HepG2 (cell line): Measurements from ENCODE around the gene SETD2. TPM values are rescaled to one million over a fixed set of nuclear protein-coding genes. Genes with fewer than 3 reads are reported as not detected.

ENCODE experiments used
- ATAC-seq: fragments of 200-7000 bp; cut with Tn5 transposase; 3 replicates; pipeline ENCODE4 v1.9.1; 2020; ENCODE audit warnings: mild to moderate bottlenecking, moderate library complexity
- BruUV-seq: library from RNA; stranded (reverse); fragments of 400-500 nt; replicated peaks from 2 replicates; lab custom pipeline; 2021; lab: Mats Ljungman, UMichigan
- CTCF ChIA-PET: fragments of 300-600 bp; formaldehyde crosslinking; extraction: SDS; loops from one replicate; lab custom pipeline; 2021; ENCODE audit warnings: low total read pairs, inconsistent platforms, low intra/inter-chr PET ratio; lab: Yijun Ruan, JAX
- POLR2A ChIA-PET: fragments of 350-600 bp; sonication (Branson Sonifier 250); formaldehyde crosslinking; loops from one replicate; lab custom pipeline; 2020; ENCODE audit warnings: antibody characterized with exemption, inconsistent platforms; lab: Yijun Ruan, JAX
- DNase-seq: peaks from one replicate; pipeline ENCODE4 v3.0.0-alpha.2; 2015; ENCODE audit warnings: low spot score
- FAIRE-seq: peaks from 3 replicates; lab custom pipeline; 2011; peaks lifted over from hg19 to GRCh38; lab: Jason Lieb, UNC
- H2AFZ ChIP-seq: one replicate; pipeline ENCODE4 v1.6.1; 2011; ENCODE audit warnings: low read length, inconsistent platforms
- H3K27ac ChIP-seq: fragments of 300-600 bp; 3 replicates; pipeline ENCODE4 v1.8.0; 2011; ENCODE audit warnings: mixed run types, mild to moderate bottlenecking, mixed read lengths, low read length, inconsistent platforms; ENCODE audit not compliant: insufficient read depth; ENCODE audit errors: extremely low read length
- H3K27me3 ChIP-seq, 2 experiments: fragments of 200-600 bp in 1 of 2; 2 replicates in 1 of 2; 3 replicates in 1 of 2; pipeline versions ENCODE4 v1.6.0 to v1.8.0; 2011; ENCODE audit warnings: low read length in 2 of 2, mild to moderate bottlenecking in 2 of 2, moderate library complexity in 2 of 2, inconsistent platforms in 1 of 2; ENCODE audit not compliant: insufficient read depth in 2 of 2, control insufficient read depth in 1 of 2
- H3K36me3 ChIP-seq, 2 experiments: fragments of 200-600 bp in 1 of 2; replicated peaks in 1 of 2; 2 replicates in 1 of 2; 3 replicates in 1 of 2; pipeline versions ENCODE4 v1.5.1 to v1.8.0; 2011; ENCODE audit warnings: low read length in 2 of 2, inconsistent platforms in 1 of 2; ENCODE audit not compliant: insufficient read depth in 2 of 2, control insufficient read depth in 1 of 2
- H3K4me1 ChIP-seq: 2 replicates; pipeline ENCODE4 v1.5.1; 2012; ENCODE audit warnings: low read length, inconsistent platforms; ENCODE audit not compliant: insufficient read depth
- H3K4me2 ChIP-seq: 2 replicates; pipeline ENCODE4 v1.6.0; 2011; ENCODE audit warnings: low read depth, low read length, inconsistent platforms
- H3K4me3 ChIP-seq, 3 experiments: fragments of 200-600 bp in 1 of 3; sonication (generic), shearing (Covaris generic) in 1 of 3; replicated peaks in 1 of 3; 2 replicates each; pipeline ENCODE4 v1.5.1; 2011 to 2016; ENCODE audit warnings: low read length in 3 of 3, inconsistent platforms in 2 of 3, low read depth in 2 of 3, mild to moderate bottlenecking in 2 of 3, control low read depth in 1 of 3, mixed read lengths in 1 of 3; ENCODE audit not compliant: insufficient read depth in 1 of 3
- H3K79me2 ChIP-seq: one replicate; pipeline ENCODE4 v1.6.1; 2011; ENCODE audit warnings: low read length, inconsistent platforms; ENCODE audit not compliant: insufficient read depth
- H3K9ac ChIP-seq: 2 replicates; pipeline ENCODE4 v1.6.0; 2011; ENCODE audit warnings: mild to moderate bottlenecking, low read depth, low read length, inconsistent platforms; ENCODE audit not compliant: insufficient read depth
- H3K9me3 ChIP-seq: 2 replicates; pipeline ENCODE4 v1.5.1; 2012; ENCODE audit warnings: mild to moderate bottlenecking, low read length
- H4K20me1 ChIP-seq: 2 replicates; pipeline ENCODE4 v1.6.0; 2011; ENCODE audit warnings: inconsistent platforms, mild to moderate bottlenecking, low read length, moderate library complexity; ENCODE audit not compliant: insufficient read depth
- FOSL2 ChIP-seq: sonication (generic); formaldehyde crosslinking; IDR thresholded peaks from 2 replicates; pipeline ENCODE4 v1.4.0; 2020; ENCODE audit warnings: missing genetic modification reagents
- HMGA1 ChIP-seq: sonication (generic); formaldehyde crosslinking; conservative IDR thresholded peaks from 2 replicates; pipeline ENCODE4 v1.4.0; 2020; ENCODE audit warnings: missing genetic modification reagents
- JUNB ChIP-seq: sonication (generic); formaldehyde crosslinking; IDR thresholded peaks from 2 replicates; pipeline ENCODE4 v1.8.0; 2022; ENCODE audit warnings: missing genetic modification reagents, mild to moderate bottlenecking, borderline replicate concordance
- KDM5B ChIP-seq: sonication (generic); formaldehyde crosslinking; IDR thresholded peaks from 2 replicates; pipeline ENCODE4 v1.4.0; 2020; ENCODE audit warnings: missing genetic modification reagents, mild to moderate bottlenecking, borderline replicate concordance
- ZFP90 ChIP-seq: sonication (generic); formaldehyde crosslinking; IDR thresholded peaks from 2 replicates; pipeline ENCODE4 v1.8.0; 2022; ENCODE audit warnings: missing genetic modification reagents, mild to moderate bottlenecking, inconsistent platforms, borderline replicate concordance
- ZNF510 ChIP-seq: sonication (generic); formaldehyde crosslinking; IDR thresholded peaks from 2 replicates; pipeline ENCODE4 v1.4.0; 2020; ENCODE audit warnings: low read depth, mild to moderate bottlenecking, missing genetic modification reagents
- ZNF652 ChIP-seq: IDR thresholded peaks from 2 replicates; pipeline ENCODE4 v1.6.1; 2016; ENCODE audit warnings: low read depth, borderline replicate concordance
- ZNF792 ChIP-seq: IDR thresholded peaks from 2 replicates; pipeline ENCODE4 v1.6.1; 2016
- WGBS: methylation state at CpG from one replicate; pipeline ENCODE4 v1.1.6; 2017; ENCODE audit warnings: low lambda C conversion rate; 5-methylcytosine and 5-hydroxymethylcytosine counted together
- in situ Hi-C: cut with HindIII; loops from 2 replicates; pipeline ENCODE4 v1.10.0; 2017; ENCODE audit warnings: low pct_unique_long_range_greater_than_20kb; ENCODE audit not compliant: extremely low pct_ligation_motif_present
- intact Hi-C: fragments of 100-400 bp; cut with micrococcal nuclease; formaldehyde crosslinking; loops from one replicate; pipeline ENCODE4 v1.10.0; 2022; ENCODE audit not compliant: unreplicated experiment
- polyA plus RNA-seq, 8 experiments: library from polyadenylated mRNA; depleted of rRNA in 3 of 8; stranded (reverse) in 7 of 8; unstranded in 1 of 8; fragments of >200 nt; fragmentation: Illumina TruSeq in 4 of 8; extraction: Trizol in 4 of 8; gene quantifications; 2 replicates each; pipeline versions ENCODE4 v1.2.1 to v1.2.3, GENCODE V29; 2011 to 2016; ENCODE audit warnings: low read depth in 4 of 8, missing spikeins in 1 of 8, mixed read lengths in 1 of 8; ENCODE audit not compliant: insufficient read depth in 1 of 8
- total RNA-seq, 5 experiments: library from RNA; depleted of rRNA; stranded (reverse); fragments of >200 nt; fragmentation: Illumina TruSeq; extraction: Trizol; gene quantifications; 2 replicates each; pipeline ENCODE4 v1.2.3, GENCODE V29; 2016; ENCODE audit warnings: low read depth in 1 of 5
- TF ChIP-seq, protein P1 (sequence below): sonication (generic); formaldehyde crosslinking; IDR thresholded peaks from 2 replicates; pipeline ENCODE4 v1.4.0; 2020; ENCODE audit warnings: mild to moderate bottlenecking, missing genetic modification reagents

SETD2 gene
- total and polyA plus RNA-seq, 2 of the 13 experiments (the other 11 are each of a cell fraction or from before 2014, with no cell fraction given), result 14.2 to 24.2 TPM

DNA sequence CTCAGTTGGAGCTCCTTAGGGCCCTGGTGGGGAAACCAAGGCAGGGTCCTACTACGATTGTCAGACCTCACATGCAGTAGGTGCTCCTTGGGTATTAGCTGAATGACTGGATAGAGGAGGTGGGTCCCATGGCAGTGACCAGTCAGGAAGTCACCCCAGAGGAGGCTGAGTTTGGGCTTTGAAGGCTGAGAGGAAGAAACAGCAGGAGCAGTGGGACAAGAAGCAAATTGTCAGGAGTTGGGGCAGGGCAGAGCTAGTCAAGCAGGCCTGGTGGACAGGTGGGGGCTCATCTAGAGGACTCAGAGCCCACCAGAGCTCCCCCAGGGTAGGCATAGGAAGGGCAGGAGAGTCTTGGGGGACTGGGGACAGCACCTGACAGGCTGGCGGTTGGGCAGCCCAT, 181.4 kb downstream of the SETD2 start:
- CTCF ChIA-PET, result no interaction called here
- no peaks in the 10 kb centered on the region for H3K36me3 ChIP-seq
- H3K4me3 ChIP-seq, result no peak overlapping the region
- DNase-seq (no peak), ATAC-seq (no peak), FAIRE-seq (no peak)
- 73% methylated on average over 1 of the region's 2 CpGs for WGBS
- TF ChIP-seq ZNF510 (CRISPR knock-in tag) (no peak), ZNF792 (CRISPR knock-in tag) (no peak), KDM5B (CRISPR knock-in tag) (no peak), ZFP90 (CRISPR knock-in tag) (no peak), ZNF652 (CRISPR knock-in tag) (no peak), JUNB (CRISPR knock-in tag) (no peak), FOSL2 (CRISPR knock-in tag) (no peak), HMGA1 (no peak)
- TF ChIP-seq, protein P1, sequence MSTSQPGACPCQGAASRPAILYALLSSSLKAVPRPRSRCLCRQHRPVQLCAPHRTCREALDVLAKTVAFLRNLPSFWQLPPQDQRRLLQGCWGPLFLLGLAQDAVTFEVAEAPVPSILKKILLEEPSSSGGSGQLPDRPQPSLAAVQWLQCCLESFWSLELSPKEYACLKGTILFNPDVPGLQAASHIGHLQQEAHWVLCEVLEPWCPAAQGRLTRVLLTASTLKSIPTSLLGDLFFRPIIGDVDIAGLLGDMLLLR, result no peak
- H3K27me3 ChIP-seq, result no peaks in the 10 kb centered on the region; a peak in 1 of 5 replicates
- no peak overlapping the region for H3K9ac ChIP-seq
- H3K79me2 ChIP-seq, result peaks cover 4% of the 10 kb centered on the region
- H3K4me1 ChIP-seq, result peaks cover 52% of the 10 kb centered on the region
- H3K27ac ChIP-seq, result no peak overlapping the region
- POLR2A ChIA-PET, result interaction anchor here (1.3 to 1.5 kb wide), 2 partner anchors 39 to 58 kb away, joined by 3 to 4 read pairs; no protein-coding TSS in a partner anchor
- in situ Hi-C loops, result loop anchor here (5.0 kb wide), 1 partner anchor 50 kb away; no protein-coding TSS in a partner anchor
- no TSS peak for BruUV-seq
- no peaks in the 10 kb centered on the region for H4K20me1 ChIP-seq
- H3K4me2 ChIP-seq, result no peak overlapping the region
- H3K9me3 ChIP-seq, result no peaks in the 10 kb centered on the region
- intact Hi-C loops, result no loop called here
- no peak overlapping the region for H2AFZ ChIP-seq
